DND-41 (cell line): ENCODE data around the gene SLC38A10.

ENCODE experiments used
- EZH2 ChIP-seq: IDR thresholded peaks from 3 replicates; pipeline ENCODE4 v1.6.1; 2012; ENCODE audit warnings: borderline replicate concordance, low read depth, mild to moderate bottlenecking, moderate library complexity, low read length, inconsistent platforms; ENCODE audit not compliant: severe bottlenecking
- TF ChIP-seq, protein P1 (sequence below): IDR thresholded peaks from 2 replicates; pipeline ENCODE4 v1.5.1; 2012; ENCODE audit warnings: borderline replicate concordance, low read length, moderate library complexity, mild to moderate bottlenecking; ENCODE audit not compliant: poor library complexity, severe bottlenecking; ENCODE audit errors: extremely low read depth

DNA sequence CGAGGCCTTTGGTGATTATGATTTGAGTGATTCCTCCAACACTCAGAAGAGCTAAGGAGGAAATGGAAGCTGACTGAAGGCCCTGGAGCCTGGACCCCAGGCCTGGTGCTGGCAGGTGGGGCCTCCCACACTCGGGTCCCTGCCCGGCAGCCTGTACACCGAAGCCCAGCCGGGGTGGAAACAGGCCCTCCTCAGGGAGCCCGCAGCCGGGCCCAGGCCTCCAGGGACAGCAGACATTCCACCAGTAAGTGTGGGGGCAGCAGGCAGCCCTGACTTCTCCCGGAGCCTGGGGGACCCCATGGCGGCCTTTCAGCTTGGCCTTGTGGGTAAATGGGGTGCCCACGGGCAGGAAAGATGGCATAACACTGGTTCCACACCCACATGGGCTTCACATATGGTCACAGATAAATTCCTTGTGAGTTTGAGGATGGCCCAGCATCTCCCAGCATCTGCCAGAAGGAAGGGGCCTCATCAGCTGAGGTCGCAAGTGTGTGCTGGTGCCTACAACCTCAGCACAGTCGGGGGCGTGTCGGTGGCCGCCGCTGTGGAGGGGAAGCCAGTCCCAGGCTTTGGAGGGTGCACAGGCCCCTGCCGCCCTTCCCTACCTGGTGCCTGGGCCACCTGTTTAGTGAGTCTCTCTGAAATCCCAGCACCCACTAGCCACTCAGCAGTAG is 29.2 kb upstream of the SLC38A10 start:
- TF ChIP-seq, protein P1, sequence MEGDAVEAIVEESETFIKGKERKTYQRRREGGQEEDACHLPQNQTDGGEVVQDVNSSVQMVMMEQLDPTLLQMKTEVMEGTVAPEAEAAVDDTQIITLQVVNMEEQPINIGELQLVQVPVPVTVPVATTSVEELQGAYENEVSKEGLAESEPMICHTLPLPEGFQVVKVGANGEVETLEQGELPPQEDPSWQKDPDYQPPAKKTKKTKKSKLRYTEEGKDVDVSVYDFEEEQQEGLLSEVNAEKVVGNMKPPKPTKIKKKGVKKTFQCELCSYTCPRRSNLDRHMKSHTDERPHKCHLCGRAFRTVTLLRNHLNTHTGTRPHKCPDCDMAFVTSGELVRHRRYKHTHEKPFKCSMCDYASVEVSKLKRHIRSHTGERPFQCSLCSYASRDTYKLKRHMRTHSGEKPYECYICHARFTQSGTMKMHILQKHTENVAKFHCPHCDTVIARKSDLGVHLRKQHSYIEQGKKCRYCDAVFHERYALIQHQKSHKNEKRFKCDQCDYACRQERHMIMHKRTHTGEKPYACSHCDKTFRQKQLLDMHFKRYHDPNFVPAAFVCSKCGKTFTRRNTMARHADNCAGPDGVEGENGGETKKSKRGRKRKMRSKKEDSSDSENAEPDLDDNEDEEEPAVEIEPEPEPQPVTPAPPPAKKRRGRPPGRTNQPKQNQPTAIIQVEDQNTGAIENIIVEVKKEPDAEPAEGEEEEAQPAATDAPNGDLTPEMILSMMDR, result no peak
- TF ChIP-seq EZH2, result no peak
